ENCODE measurements around the gene SLC12A8. TPM values are rescaled to one million over a fixed set of nuclear protein-coding genes. Genes with fewer than 3 reads are reported as not detected.

The SLC12A8 gene
- total and polyA plus RNA-seq, 9 of the 15 experiments (the other 6 are each of a cell fraction or from before 2014, with no cell fraction given) = 0.04 to 0.33 (median 0.09) TPM; not detected in 4

GRCh38 chr3:125213364-125213755 lies 812 bp upstream of the SLC12A8 start:
- ATAC-seq (no peak), FAIRE-seq (no peak), DNase-seq (ENCODE audit: extremely low read depth in 1 of 4, low spot score in 3 of 4) (no peak)
- 39% methylated on average over 4 of the region's 4 CpGs for WGBS (ENCODE audit: insufficient coverage, low coverage, missing lambda C conversion rate)
- H3K79me2 ChIP-seq (ENCODE audit: control insufficient read depth, insufficient read depth, low read length) = no peaks in the 10 kb centered on the region
- H3K9ac ChIP-seq (ENCODE audit: insufficient read depth in 1 of 2, low read depth in 2 of 2, low read length in 2 of 2) = no peak overlapping the region
- H3K4me1 ChIP-seq (replicated peaks in 1 of 2; ENCODE audit: control insufficient read depth in 2 of 2, insufficient read depth in 2 of 2, low read length in 2 of 2) = peaks cover 0 to 9% of the 10 kb centered on the region in 2 experiments; a peak in 2 of 5 replicates
- intact Hi-C loops (cut with micrococcal nuclease) (no loop called here), in situ Hi-C loops (cut with MboI) (no loop called here)
- CTCF ChIA-PET (ENCODE audit: low intra/inter-chr PET ratio) = no interaction called here
- no peak overlapping the region for H3K4me2 ChIP-seq (ENCODE audit: insufficient read depth, low read length)
- POLR2A ChIA-PET = no interaction called here
- H3K9me1 ChIP-seq (ENCODE audit: control insufficient read depth, insufficient read depth, low read length) = no peaks in the 10 kb centered on the region
- H3K9me3 ChIP-seq (replicated peaks; ENCODE audit: control insufficient read depth, insufficient read depth, low read depth, low read length) = no peaks in the 10 kb centered on the region
- H3K36me3 ChIP-seq (ENCODE audit: control insufficient read depth, insufficient read depth, low read length) = no peaks in the 10 kb centered on the region
- H2AFZ ChIP-seq (ENCODE audit: low read depth, low read length) = no peak overlapping the region
- no peak overlapping the region for H3K4me3 ChIP-seq
- BruUV-seq (replicated peaks) = no TSS peak
- peaks cover 0 to 6% of the 10 kb centered on the region in 2 experiments; a peak in 1 of 5 replicates for H3K27me3 ChIP-seq (ENCODE audit: control insufficient read depth in 2 of 2, insufficient read depth in 2 of 2, low read length in 2 of 2)
- H4K20me1 ChIP-seq (replicated peaks; ENCODE audit: control insufficient read depth, insufficient read depth, low read length) = no peaks in the 10 kb centered on the region
- no peak overlapping the region for H3K27ac ChIP-seq (ENCODE audit: extremely low read depth, low read depth, low read length)
- TF ChIP-seq NFRKB (IDR thresholded peaks at IDR 0.05; ENCODE audit: low read depth) = no peak
- no peak for TF ChIP-seq SNAPC5 (CRISPR knock-in tag; IDR thresholded peaks at IDR 0.05)
- no peak for TF ChIP-seq ZNF175 (CRISPR knock-in tag; IDR thresholded peaks at IDR 0.05; ENCODE audit: low read depth)
- no peak for TF ChIP-seq THRB (CRISPR knock-in tag; conservative IDR thresholded peaks at IDR 0.05)
- no peak for TF ChIP-seq SUPT5H (IDR thresholded peaks at IDR 0.05)
- TF ChIP-seq GTF2E2 (tag; IDR thresholded peaks at IDR 0.05) = no peak
- TF ChIP-seq TEAD2 (tag; IDR thresholded peaks at IDR 0.05) = no peak
- TF ChIP-seq ZNF644 (tag; IDR thresholded peaks at IDR 0.05; ENCODE audit: low read depth) = no peak
- TF ChIP-seq REST (IDR thresholded peaks at IDR 0.05; ENCODE audit: borderline replicate concordance) = no peak
- no peak for TF ChIP-seq REST (CRISPR knock-in tag; IDR thresholded peaks at IDR 0.05; ENCODE audit: low read depth)
- TF ChIP-seq TEAD1 (CRISPR knock-in tag; IDR thresholded peaks at IDR 0.05) = no peak
- no peak for TF ChIP-seq ZNF232 (CRISPR knock-in tag; IDR thresholded peaks at IDR 0.05)
- no peak for TF ChIP-seq VEZF1 (CRISPR knock-in tag; IDR thresholded peaks at IDR 0.05)
